Measurements from ENCODE around the gene DNMBP.
"Not testable (repeated sequence)": the region's sequence is repeated elsewhere in the genome, so short reads cannot be mapped to it uniquely, and the experiment has no call there.

Gene DNMBP

DNA sequence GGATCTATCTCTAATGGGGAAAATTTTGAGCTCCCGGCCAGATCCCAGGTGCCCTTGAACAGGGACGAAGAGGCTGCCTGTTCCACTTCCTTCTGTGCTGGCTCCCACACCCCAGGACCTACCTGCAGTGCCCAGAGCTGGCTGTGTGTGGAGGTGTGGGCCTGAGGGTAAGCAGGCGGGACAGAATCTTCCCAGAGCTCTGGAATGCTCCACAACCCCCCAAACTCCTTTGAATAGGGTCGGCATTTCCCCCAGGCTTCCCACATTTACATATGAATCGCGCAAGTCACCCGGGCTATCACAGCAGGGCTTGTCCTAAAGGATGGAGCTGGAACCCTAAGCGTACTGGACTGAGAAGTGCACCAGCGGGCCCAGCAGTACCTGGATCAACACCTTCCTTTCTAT, 95.9 kb downstream of the DNMBP start:
- TF ChIP-seq, protein P1, sequence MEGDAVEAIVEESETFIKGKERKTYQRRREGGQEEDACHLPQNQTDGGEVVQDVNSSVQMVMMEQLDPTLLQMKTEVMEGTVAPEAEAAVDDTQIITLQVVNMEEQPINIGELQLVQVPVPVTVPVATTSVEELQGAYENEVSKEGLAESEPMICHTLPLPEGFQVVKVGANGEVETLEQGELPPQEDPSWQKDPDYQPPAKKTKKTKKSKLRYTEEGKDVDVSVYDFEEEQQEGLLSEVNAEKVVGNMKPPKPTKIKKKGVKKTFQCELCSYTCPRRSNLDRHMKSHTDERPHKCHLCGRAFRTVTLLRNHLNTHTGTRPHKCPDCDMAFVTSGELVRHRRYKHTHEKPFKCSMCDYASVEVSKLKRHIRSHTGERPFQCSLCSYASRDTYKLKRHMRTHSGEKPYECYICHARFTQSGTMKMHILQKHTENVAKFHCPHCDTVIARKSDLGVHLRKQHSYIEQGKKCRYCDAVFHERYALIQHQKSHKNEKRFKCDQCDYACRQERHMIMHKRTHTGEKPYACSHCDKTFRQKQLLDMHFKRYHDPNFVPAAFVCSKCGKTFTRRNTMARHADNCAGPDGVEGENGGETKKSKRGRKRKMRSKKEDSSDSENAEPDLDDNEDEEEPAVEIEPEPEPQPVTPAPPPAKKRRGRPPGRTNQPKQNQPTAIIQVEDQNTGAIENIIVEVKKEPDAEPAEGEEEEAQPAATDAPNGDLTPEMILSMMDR (IDR thresholded peaks at IDR 0.05; ENCODE audit: low read depth, low read length, missing control alignments), result no peak
- DNase-seq (ENCODE audit: extremely low read depth, low read depth), result no peak
- H3K4me3 ChIP-seq (replicated peaks; ENCODE audit: low read depth, low read length), result no peak overlapping the region

DNA sequence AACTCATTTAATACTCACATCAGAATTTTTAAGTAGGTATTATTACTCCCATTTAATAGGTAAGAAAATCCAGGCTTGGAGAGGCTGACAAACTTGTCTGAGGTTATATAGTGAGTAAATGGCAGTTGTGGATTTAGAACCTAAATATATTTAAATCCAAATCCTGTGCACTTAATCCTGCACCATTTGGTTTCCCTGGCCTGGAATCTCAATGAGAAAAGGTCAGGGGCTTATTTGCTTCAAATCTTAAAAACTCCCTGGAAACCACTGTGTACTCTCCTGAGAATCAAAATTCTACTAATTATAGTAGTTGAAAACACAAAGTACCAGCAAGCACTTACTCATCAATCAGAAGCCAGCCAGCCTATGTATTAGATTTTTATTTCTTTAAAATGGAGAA, 97.7 kb downstream of the DNMBP start:
- TF ChIP-seq, protein P1 (IDR thresholded peaks at IDR 0.05; ENCODE audit: low read depth, low read length, missing control alignments), result no peak
- H3K4me3 ChIP-seq (replicated peaks; ENCODE audit: low read depth, low read length), result no peak overlapping the region
- no peak for DNase-seq (ENCODE audit: extremely low read depth, low read depth)

DNA sequence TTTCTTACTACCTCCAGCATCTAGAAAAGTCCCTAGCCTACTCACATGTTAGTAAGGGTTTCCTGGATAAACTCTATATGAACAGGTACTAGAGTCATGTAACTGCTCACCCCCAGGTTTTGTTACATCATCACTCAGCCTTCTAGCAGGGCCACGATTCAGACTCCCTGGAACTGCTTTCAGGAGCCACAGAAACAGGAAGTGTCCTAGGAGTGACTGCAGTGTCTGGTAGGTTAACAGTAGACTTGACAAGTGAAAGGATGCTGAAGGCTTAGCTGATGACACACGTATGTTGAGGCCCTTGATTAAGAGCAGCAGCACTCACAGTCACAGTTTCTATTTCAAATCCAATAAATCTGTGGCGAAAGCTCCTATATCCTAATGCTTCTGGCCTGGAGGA, 101.2 kb downstream of the DNMBP start:
- no peak for DNase-seq (ENCODE audit: extremely low read depth, low read depth)
- TF ChIP-seq, protein P1 (IDR thresholded peaks at IDR 0.05; ENCODE audit: low read depth, low read length, missing control alignments), result no peak
- no peak overlapping the region for H3K4me3 ChIP-seq (replicated peaks; ENCODE audit: low read depth, low read length)

DNA sequence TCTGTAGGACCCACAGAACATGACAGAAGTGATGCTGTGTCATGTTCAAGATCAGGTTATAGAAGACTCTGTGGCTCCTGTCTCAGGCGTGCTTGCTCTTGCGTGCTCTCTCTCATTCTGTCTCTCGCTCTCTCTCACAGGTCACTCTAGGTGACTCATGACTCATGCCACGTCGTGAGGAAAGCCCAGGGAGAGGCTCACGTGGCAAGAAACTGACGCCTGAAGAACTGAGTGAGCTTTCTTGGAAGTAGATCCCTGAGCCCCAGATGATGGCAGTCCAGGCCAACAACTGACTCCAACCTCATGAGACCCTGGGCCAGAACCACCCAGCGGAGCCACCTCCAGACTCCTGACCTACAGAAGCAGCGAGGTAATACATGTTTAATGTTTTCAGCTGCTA, 103.3 kb downstream of the DNMBP start:
- DNase-seq (ENCODE audit: extremely low read depth, low read depth), result no peak
- no peak overlapping the region for H3K4me3 ChIP-seq (replicated peaks; ENCODE audit: low read depth, low read length)
- TF ChIP-seq, protein P1 (IDR thresholded peaks at IDR 0.05; ENCODE audit: low read depth, low read length, missing control alignments), result no peak

DNA sequence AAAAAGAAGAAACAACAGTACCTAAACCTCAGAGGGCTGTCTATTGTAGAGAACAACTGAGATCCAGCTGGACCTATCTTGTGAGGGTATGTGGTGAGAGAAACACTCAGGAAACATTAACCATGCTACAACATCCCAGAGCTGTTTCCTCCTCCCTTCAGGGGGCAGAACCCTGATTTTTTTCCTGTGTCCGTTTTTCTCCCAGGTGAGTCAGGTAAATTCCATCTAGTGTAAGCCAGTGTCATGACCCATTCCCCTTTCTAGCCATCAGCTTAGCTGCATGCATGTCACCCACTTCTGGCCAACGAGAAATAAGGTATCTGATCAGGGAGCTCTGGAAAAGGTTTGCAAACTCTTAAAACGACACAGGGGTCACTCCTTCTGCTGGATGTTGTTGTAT, 103.8 kb downstream of the DNMBP start:
- H3K4me3 ChIP-seq (replicated peaks; ENCODE audit: low read depth, low read length), result no peak overlapping the region

DNA sequence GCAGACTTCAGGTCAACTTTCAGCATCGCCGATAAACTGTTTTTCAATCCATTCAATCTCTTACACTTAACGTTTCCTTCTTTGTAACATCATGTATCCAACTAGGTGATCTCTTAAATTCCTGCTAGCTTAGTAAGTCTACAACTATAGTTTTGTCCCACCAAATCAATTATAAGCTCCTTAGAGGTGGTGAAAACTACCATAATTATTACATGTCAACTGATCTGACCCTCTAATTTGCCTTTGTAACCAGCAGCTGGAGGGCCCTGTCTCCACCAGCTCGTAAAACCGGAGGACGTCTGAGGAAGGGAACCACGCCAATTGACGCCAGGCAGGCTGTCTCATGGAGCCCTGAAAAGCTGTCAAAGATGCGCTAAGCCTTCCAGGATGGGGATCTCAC, 113.9 kb downstream of the DNMBP start:
- DNase-seq (ENCODE audit: extremely low read depth, low read depth), result no peak
- TF ChIP-seq, protein P1 (IDR thresholded peaks at IDR 0.05; ENCODE audit: low read depth, low read length, missing control alignments), result no peak
- H3K4me3 ChIP-seq (replicated peaks; ENCODE audit: low read depth, low read length), result no peak overlapping the region

More for the DNA sequence above, 103.8 kb downstream of the DNMBP start:
- DNase-seq (ENCODE audit: extremely low read depth, low read depth), result no peak
- TF ChIP-seq, protein P1 (IDR thresholded peaks at IDR 0.05; ENCODE audit: low read depth, low read length, missing control alignments), result no peak

DNA sequence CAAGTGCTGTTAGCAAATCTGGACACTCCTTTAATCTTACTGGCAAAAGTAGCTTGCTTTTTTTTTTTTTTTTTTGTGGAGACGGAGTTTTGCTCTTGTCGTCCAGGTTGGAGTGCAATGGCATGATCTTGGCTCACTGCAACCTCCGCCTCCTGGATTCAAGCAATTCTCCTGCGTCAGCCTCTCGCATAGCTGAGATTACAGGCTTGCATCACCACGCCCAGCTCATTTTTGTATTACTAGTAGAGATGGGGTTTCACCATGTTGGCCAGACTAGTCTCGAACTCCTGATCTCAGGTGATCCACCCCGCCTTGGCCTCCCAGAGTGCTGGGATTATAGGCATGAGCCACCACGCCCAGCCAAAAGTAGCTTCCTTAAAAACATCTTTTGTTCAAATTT, 114.7 kb downstream of the DNMBP start:
- H3K4me3 ChIP-seq (replicated peaks; ENCODE audit: low read depth, low read length); DNase-seq (ENCODE audit: extremely low read depth, low read depth): not testable (repeated sequence)
